IMR-90 (cell line): Measurements from ENCODE around the gene MBNL3. TPM values are rescaled to one million over a fixed set of nuclear protein-coding genes. Genes with fewer than 3 reads are reported as not detected.

Experiments used
- ATAC-seq: fragments of 200-7000 bp; cut with Tn5 transposase; 2 replicates; pipeline ENCODE4 v1.9.1; 2020; ENCODE audit warnings: low read depth, mild to moderate bottlenecking, moderate library complexity
- BruUV-seq: library from RNA; stranded (reverse); fragments of 400-500 nt; replicated peaks from 2 replicates; lab custom pipeline; 2021; lab: Mats Ljungman, UMichigan
- CTCF ChIA-PET: fragments of 300-600 bp; formaldehyde crosslinking; extraction: SDS; loops from one replicate; lab custom pipeline; 2021; ENCODE audit warnings: antibody characterized with exemption; lab: Yijun Ruan, JAX
- POLR2A ChIA-PET: fragments of 300-600 bp; sonication (Branson Sonifier 250); formaldehyde crosslinking; loops from one replicate; lab custom pipeline; 2022; ENCODE audit warnings: antibody characterized with exemption; ENCODE audit not compliant: unreplicated experiment; lab: Charles Lee
- DNase-seq: peaks from one replicate; pipeline ENCODE4 v3.0.0; 2013
- H2AFZ ChIP-seq: replicated peaks from 2 replicates; pipeline ENCODE3; 2013; ENCODE audit warnings: low read length, mild to moderate bottlenecking; ENCODE audit not compliant: poor library complexity
- H2AK5ac ChIP-seq: 2 replicates; pipeline ENCODE4 v1.6.1; 2013; ENCODE audit warnings: low read depth, low read length, inconsistent platforms
- H2AK9ac ChIP-seq: replicated peaks from 2 replicates; pipeline ENCODE3; 2013; ENCODE audit warnings: mild to moderate bottlenecking, low read depth, low read length, moderate library complexity; ENCODE audit not compliant: poor library complexity
- H2BK120ac ChIP-seq: 2 replicates; pipeline ENCODE4 v1.6.1; 2013; ENCODE audit warnings: low read depth, low read length, inconsistent platforms
- H2BK15ac ChIP-seq: 3 replicates; pipeline ENCODE4 v1.6.1; 2013; ENCODE audit warnings: low read depth, low read length, inconsistent platforms
- H2BK20ac ChIP-seq: 2 replicates; pipeline ENCODE4 v1.6.1; 2013; ENCODE audit warnings: low read depth, mild to moderate bottlenecking, inconsistent platforms, low read length, moderate library complexity
- H2BK5ac ChIP-seq: 2 replicates; pipeline ENCODE4 v1.6.1; 2013; ENCODE audit warnings: mild to moderate bottlenecking, low read depth, low read length, inconsistent platforms; ENCODE audit not compliant: poor library complexity, severe bottlenecking
- H3K14ac ChIP-seq: replicated peaks from 2 replicates; pipeline ENCODE4 v1.6.1; 2013; ENCODE audit warnings: low read depth, low read length, inconsistent platforms
- H3K18ac ChIP-seq: 2 replicates; pipeline ENCODE4 v1.6.1; 2013; ENCODE audit warnings: low read depth, low read length, control low read depth
- H3K23ac ChIP-seq: 2 replicates; pipeline ENCODE4 v1.6.1; 2013; ENCODE audit warnings: low read depth, low read length, inconsistent platforms
- H3K27ac ChIP-seq: 2 replicates; pipeline ENCODE4 v1.5.1; 2013; ENCODE audit warnings: mild to moderate bottlenecking, control low read depth, low read length; ENCODE audit not compliant: insufficient read depth
- H3K27me3 ChIP-seq: 2 replicates; pipeline ENCODE4 v1.6.1; 2013; ENCODE audit warnings: low read length; ENCODE audit not compliant: control insufficient read depth, insufficient read depth
- H3K36me3 ChIP-seq: 2 replicates; pipeline ENCODE4 v1.6.1; 2013; ENCODE audit warnings: low read length, mixed read lengths; ENCODE audit not compliant: control insufficient read depth, insufficient read depth
- H3K4ac ChIP-seq: 2 replicates; pipeline ENCODE4 v1.6.1; 2013; ENCODE audit warnings: low read depth, low read length, inconsistent platforms
- H3K4me1 ChIP-seq: 2 replicates; pipeline ENCODE4 v1.6.1; 2013; ENCODE audit warnings: low read length, mixed read lengths; ENCODE audit not compliant: control insufficient read depth, insufficient read depth
- H3K4me2 ChIP-seq: 2 replicates; pipeline ENCODE4 v1.6.1; 2013; ENCODE audit warnings: low read depth, mild to moderate bottlenecking, control low read depth, low read length, moderate library complexity
- H3K4me3 ChIP-seq: 2 replicates; pipeline ENCODE4 v1.5.1; 2013; ENCODE audit warnings: low read depth, mild to moderate bottlenecking, control low read depth, low read length, moderate library complexity; ENCODE audit not compliant: insufficient read depth
- H3K56ac ChIP-seq: 2 replicates; pipeline ENCODE4 v1.6.1; 2013; ENCODE audit warnings: low read length, inconsistent platforms; ENCODE audit not compliant: insufficient read depth; ENCODE audit errors: extremely low read depth
- H3K79me1 ChIP-seq, 2 experiments: 2 replicates each; pipeline ENCODE4 v1.6.1; 2013; ENCODE audit warnings: low read length in 2 of 2, inconsistent platforms in 1 of 2, low read depth in 1 of 2
- H3K9ac ChIP-seq: 2 replicates; pipeline ENCODE4 v1.6.1; 2013; ENCODE audit warnings: low read depth, low read length, control low read depth
- H3K9me1 ChIP-seq: 2 replicates; pipeline ENCODE4 v1.6.1; 2013; ENCODE audit warnings: low read length, inconsistent platforms; ENCODE audit not compliant: insufficient read depth
- H3K9me3 ChIP-seq: 2 replicates; pipeline ENCODE4 v1.6.1; 2013; ENCODE audit warnings: low read length; ENCODE audit not compliant: control insufficient read depth, insufficient read depth
- H4K20me1 ChIP-seq: 2 replicates; pipeline ENCODE4 v1.6.1; 2013; ENCODE audit warnings: low read length, inconsistent platforms; ENCODE audit not compliant: insufficient read depth
- H4K5ac ChIP-seq: 2 replicates; pipeline ENCODE4 v1.6.1; 2013; ENCODE audit warnings: mild to moderate bottlenecking, low read depth, low read length, control low read depth
- H4K8ac ChIP-seq, 2 experiments: 2 replicates each; pipeline ENCODE4 v1.6.1; 2013; ENCODE audit warnings: low read depth in 2 of 2, low read length in 2 of 2, control low read depth in 1 of 2, inconsistent platforms in 1 of 2
- H4K91ac ChIP-seq: 2 replicates; pipeline ENCODE4 v1.6.1; 2013; ENCODE audit warnings: low read depth, low read length, inconsistent platforms; ENCODE audit not compliant: insufficient read depth
- MAZ ChIP-seq: IDR thresholded peaks from 2 replicates; pipeline ENCODE4 v1.6.1; 2012; ENCODE audit warnings: low read depth, mild to moderate bottlenecking, low read length, improper control_type of control experiment, moderate library complexity, borderline replicate concordance
- USF2 ChIP-seq: fragments of 150-350 bp; IDR thresholded peaks from 2 replicates; pipeline ENCODE4 v1.6.1; 2017; ENCODE audit warnings: mild to moderate bottlenecking, antibody characterized with exemption, low read length, low read depth
- dilution Hi-C: fragments of 300-500 bp; cut with HindIII; formaldehyde crosslinking; loops from one replicate; pipeline ENCODE4 v1.14.3; 2018; ENCODE audit warnings: low sequenced_read_pairs; ENCODE audit not compliant: unreplicated experiment
- in situ Hi-C: fragments of 300-500 bp; cut with MboI; formaldehyde crosslinking; loops from 3 replicates; pipeline ENCODE4 v1.14.3; 2019; ENCODE audit warnings: low sequenced_read_pairs, inconsistent platforms, mixed read lengths
- intact Hi-C: fragments of 100-400 bp; cut with micrococcal nuclease; formaldehyde crosslinking; loops from 2 replicates; pipeline ENCODE4 v1.10.0; 2022
- polyA plus RNA-seq, 3 experiments: library from polyadenylated mRNA; depleted of rRNA; stranded (reverse); fragments of >200 nt; gene quantifications; 2 replicates each; pipeline ENCODE4 v1.2.3, GENCODE V29; 2012; ENCODE audit warnings: low replicate concordance in 1 of 3
- total RNA-seq: library from RNA; depleted of rRNA; stranded (reverse); fragments of >200 nt; gene quantifications from 2 replicates; pipeline ENCODE4 v1.2.3, GENCODE V29; 2012

Gene MBNL3
- total and polyA plus RNA-seq, 2 of the 4 experiments (the other 2 are of a cell fraction): 0.32 to 1.1 TPM

GRCh38 chrX:132461886-132462285 is 27.0 kb downstream of the MBNL3 start:
- H3K56ac ChIP-seq: no peak overlapping the region
- H2BK120ac ChIP-seq: no peak overlapping the region
- no peak overlapping the region for H4K5ac ChIP-seq
- no peaks in the 10 kb centered on the region for H3K4me1 ChIP-seq
- ChIA-PET POLR2A (no interaction called here), CTCF (no interaction called here)
- dilution Hi-C loops (no loop called here), intact Hi-C loops (no loop called here), in situ Hi-C loops (no loop called here)
- H2AFZ ChIP-seq: no peak overlapping the region
- ATAC-seq: no peak
- H3K9ac ChIP-seq: no peak overlapping the region
- H3K14ac ChIP-seq: no peak overlapping the region
- no peaks in the 10 kb centered on the region for H3K27me3 ChIP-seq
- H3K79me1 ChIP-seq: no peaks in the 10 kb centered on the region
- no peak overlapping the region for H2BK15ac ChIP-seq
- no peaks in the 10 kb centered on the region for H3K9me3 ChIP-seq
- no peak overlapping the region for H4K8ac ChIP-seq
- H2BK20ac ChIP-seq: no peak overlapping the region
- TF ChIP-seq MAZ (no peak), USF2 (no peak)
- H3K4me2 ChIP-seq: no peak overlapping the region
- no TSS peak for BruUV-seq
- no peak for DNase-seq
- H3K36me3 ChIP-seq: no peaks in the 10 kb centered on the region
- no peak overlapping the region for H4K91ac ChIP-seq
- H4K20me1 ChIP-seq: no peaks in the 10 kb centered on the region
- no peak overlapping the region for H3K18ac ChIP-seq
- no peak overlapping the region for H3K27ac ChIP-seq
- H2AK5ac ChIP-seq: no peak overlapping the region
- H3K9me1 ChIP-seq: no peaks in the 10 kb centered on the region
- no peak overlapping the region for H3K23ac ChIP-seq
- H3K4me3 ChIP-seq: no peak overlapping the region
- H2AK9ac ChIP-seq: no peak overlapping the region
- H2BK5ac ChIP-seq: no peak overlapping the region
- no peak overlapping the region for H3K4ac ChIP-seq
